ENCODE results near the gene CCL28. TPM values are rescaled to one million over a fixed set of nuclear protein-coding genes. Genes with fewer than 3 reads are reported as not detected.

Gene CCL28
- polyA plus RNA-seq, 1 experiment, result 0.29 TPM

DNA sequence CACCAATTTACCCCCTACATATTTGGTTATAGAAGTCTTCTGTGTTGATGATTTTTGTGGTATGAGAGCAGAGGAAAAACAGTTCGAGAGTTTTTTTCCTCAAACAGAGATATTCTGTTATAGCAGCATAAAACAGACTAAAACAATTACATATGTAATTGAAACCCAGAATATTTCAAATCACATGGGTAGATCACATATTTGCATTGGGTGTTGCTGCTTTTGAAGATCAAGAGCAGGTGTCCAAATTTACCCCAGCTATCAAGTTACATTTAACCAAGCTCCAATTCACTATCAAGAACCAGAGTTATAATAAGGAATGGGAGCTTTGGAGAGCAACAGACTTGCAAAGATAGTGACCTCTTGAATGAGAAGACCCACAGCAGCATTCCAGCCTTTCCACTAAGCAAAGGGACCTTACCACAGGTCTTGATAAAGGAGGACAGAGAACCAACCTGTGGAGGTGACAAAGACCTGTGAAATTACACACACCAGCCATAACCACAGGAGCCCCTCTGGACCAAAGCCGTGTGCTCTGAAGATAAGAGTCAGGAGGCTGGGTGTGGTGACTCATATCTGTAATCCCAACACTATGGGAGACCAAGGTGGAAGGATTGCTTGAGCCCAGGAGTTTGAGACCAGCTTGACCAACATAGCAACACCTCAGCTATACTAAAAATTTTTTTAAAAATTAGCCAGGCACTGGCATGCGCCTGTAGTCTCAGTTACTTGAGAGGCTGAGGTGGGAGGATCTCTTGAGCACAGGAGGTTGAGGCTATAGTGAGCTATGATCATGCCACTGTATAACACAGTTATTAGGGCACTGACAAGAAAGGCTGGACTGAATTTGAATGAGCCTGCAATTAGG is 4.0 kb upstream of the CCL28 start:
- CTCF ChIA-PET, result interaction anchor here (0.9 to 1.4 kb wide), 3 partner anchors 14 to 27 kb away, joined by 3 to 4 read pairs (median 3); no protein-coding TSS in a partner anchor
- POLR2A ChIA-PET, result no interaction called here
- TF ChIP-seq, protein P1, sequence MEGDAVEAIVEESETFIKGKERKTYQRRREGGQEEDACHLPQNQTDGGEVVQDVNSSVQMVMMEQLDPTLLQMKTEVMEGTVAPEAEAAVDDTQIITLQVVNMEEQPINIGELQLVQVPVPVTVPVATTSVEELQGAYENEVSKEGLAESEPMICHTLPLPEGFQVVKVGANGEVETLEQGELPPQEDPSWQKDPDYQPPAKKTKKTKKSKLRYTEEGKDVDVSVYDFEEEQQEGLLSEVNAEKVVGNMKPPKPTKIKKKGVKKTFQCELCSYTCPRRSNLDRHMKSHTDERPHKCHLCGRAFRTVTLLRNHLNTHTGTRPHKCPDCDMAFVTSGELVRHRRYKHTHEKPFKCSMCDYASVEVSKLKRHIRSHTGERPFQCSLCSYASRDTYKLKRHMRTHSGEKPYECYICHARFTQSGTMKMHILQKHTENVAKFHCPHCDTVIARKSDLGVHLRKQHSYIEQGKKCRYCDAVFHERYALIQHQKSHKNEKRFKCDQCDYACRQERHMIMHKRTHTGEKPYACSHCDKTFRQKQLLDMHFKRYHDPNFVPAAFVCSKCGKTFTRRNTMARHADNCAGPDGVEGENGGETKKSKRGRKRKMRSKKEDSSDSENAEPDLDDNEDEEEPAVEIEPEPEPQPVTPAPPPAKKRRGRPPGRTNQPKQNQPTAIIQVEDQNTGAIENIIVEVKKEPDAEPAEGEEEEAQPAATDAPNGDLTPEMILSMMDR (IDR thresholded peaks at IDR 0.05; ENCODE audit: insufficient read depth, low read depth, low read length), result no peak

DNA sequence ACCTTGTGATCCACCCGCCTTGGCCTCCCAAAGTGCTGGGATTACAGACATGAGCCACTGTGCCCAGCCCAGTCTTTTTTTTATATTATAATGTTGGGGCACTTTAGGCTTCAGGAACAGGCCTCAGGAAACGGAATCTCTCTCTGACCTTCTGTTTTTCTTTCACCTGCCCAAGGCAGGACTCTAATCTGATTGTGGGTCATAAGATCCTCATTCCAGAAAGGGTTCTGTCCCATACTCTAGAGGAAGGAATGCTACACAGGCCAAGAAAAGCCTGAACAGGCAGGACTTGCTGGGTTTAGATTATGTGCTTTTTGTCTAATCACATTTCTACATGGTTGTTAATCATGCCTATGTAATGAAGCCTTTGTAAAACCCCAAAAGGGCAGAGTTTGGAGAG is 1.8 kb upstream of the CCL28 start:
- H3K27me3 ChIP-seq (ENCODE audit: control insufficient read depth, insufficient read depth, low read length), result 0 out of 2 replicates have a peak, but pooled peaks cover 2% of the 10 kb centered on the region
- ChIA-PET CTCF (no interaction called here), POLR2A (no interaction called here)
- TF ChIP-seq, protein P1 (IDR thresholded peaks at IDR 0.05; ENCODE audit: insufficient read depth, low read depth, low read length), result no peak
- H3K36me3 ChIP-seq (ENCODE audit: control insufficient read depth, insufficient read depth, low read length), result no peaks in the 10 kb centered on the region
- no peak overlapping the region for H3K4me3 ChIP-seq (ENCODE audit: low read depth, low read length)
- DNase-seq (ENCODE audit: low read depth), result no peak

More for the DNA sequence above, 4.0 kb upstream of the CCL28 start:
- H3K36me3 ChIP-seq (ENCODE audit: control insufficient read depth, insufficient read depth, low read length), result no peaks in the 10 kb centered on the region
- 0 out of 2 replicates have a peak, but pooled peaks cover 2% of the 10 kb centered on the region for H3K27me3 ChIP-seq (ENCODE audit: control insufficient read depth, insufficient read depth, low read length)
- no peak for DNase-seq (ENCODE audit: low read depth)
- no peak overlapping the region for H3K4me3 ChIP-seq (ENCODE audit: low read depth, low read length)

DNA sequence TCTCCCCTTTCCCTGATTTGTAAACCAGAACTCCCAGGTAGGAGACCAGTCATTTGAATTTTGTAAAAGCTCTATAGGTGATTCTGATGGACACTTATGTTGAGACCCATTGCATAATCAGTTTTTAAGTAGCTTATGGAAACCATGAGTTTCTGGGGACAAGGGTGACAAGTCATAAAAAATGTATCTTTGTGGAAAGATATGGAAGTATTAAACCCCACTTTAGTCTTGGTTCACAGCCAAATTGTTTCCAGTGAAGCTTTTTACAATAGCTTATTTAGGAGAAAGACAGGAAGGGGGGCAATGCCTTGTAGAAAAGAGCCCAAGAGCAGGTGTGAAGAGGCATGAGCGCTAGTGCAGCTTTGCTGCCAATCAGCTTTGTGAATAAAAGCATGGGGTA is 453 bp upstream of the CCL28 start:
- Histone ChIP-seq H3K27me3 (ENCODE audit: control insufficient read depth, insufficient read depth, low read length) (0 out of 2 replicates have a peak, but pooled peaks cover 2% of the 10 kb centered on the region), H3K36me3 (ENCODE audit: control insufficient read depth, insufficient read depth, low read length) (no peaks in the 10 kb centered on the region), H3K4me3 (ENCODE audit: low read depth, low read length) (no peak overlapping the region)
- ChIA-PET CTCF (interaction anchor here (0.6 to 3.2 kb wide), 4 partner anchors 12 to 371 kb away, joined by 3 to 8 read pairs (median 4); partner anchors contain the start of gene TMEM267), POLR2A (no interaction called here)
- TF ChIP-seq, protein P1 (IDR thresholded peaks at IDR 0.05; ENCODE audit: insufficient read depth, low read depth, low read length), result no peak
- no peak for DNase-seq (ENCODE audit: low read depth)

DNA sequence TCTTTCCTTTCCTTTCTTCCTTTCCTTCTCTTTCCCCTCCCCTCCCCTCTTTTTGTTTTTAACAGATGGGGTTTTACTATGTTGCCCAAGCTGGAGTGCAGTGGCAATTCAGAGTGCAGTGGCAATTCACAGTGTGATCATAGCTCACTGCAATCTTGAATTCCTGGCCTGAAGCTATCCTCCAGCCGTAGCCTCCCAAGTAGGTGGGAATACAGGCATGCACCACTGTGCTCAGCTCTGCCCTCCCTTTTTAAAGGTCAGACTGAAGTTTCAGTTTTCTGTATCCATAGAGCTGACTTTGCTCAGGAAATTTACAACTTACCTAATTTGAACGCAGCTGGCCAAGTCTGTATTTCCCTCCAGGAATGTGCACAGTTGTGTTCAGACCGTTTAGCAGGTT is 696 bp downstream of the CCL28 start:
- POLR2A ChIA-PET, result no interaction called here
- CTCF ChIA-PET, result interaction anchor here (1.4 to 3.2 kb wide), 3 partner anchors 14 to 73 kb away, joined by 3 to 8 read pairs (median 6); partner anchors contain the start of gene TMEM267
- Histone ChIP-seq H3K36me3 (ENCODE audit: control insufficient read depth, insufficient read depth, low read length) (no peaks in the 10 kb centered on the region), H3K27me3 (ENCODE audit: control insufficient read depth, insufficient read depth, low read length) (0 out of 2 replicates have a peak, but pooled peaks cover 2% of the 10 kb centered on the region), H3K4me3 (ENCODE audit: low read depth, low read length) (no peak overlapping the region)
- no peak for DNase-seq (ENCODE audit: low read depth)
- TF ChIP-seq, protein P1 (IDR thresholded peaks at IDR 0.05; ENCODE audit: insufficient read depth, low read depth, low read length), result no peak

DNA sequence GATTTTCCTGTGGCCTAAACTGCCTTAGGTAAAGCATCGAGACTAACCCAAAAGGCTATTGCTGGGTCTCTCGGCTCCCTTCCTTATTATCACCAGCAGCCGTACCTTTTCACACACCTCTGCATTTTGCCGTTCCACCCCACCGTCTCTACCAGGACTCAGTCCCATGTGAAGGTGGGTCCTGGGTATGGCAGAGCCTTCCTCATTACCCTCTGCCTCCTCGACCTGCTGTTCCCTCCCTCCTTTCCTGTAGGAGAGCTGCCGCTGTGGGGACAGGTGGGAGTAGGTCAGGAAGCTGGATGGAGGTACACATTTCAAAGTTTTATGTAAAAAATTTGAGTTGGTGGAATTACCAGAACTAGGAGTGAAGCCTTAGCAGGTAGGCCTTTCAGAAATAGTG is 1.8 kb downstream of the CCL28 start:
- POLR2A ChIA-PET, result no interaction called here
- Histone ChIP-seq H3K27me3 (ENCODE audit: control insufficient read depth, insufficient read depth, low read length) (0 out of 2 replicates have a peak, but pooled peaks cover 2% of the 10 kb centered on the region), H3K4me3 (ENCODE audit: low read depth, low read length) (no peak overlapping the region), H3K36me3 (ENCODE audit: control insufficient read depth, insufficient read depth, low read length) (no peaks in the 10 kb centered on the region)
- no peak for DNase-seq (ENCODE audit: low read depth)
- CTCF ChIA-PET, result interaction anchor here (1.5 to 3.2 kb wide), 2 partner anchors 21 to 74 kb away, joined by 3 to 8 read pairs; partner anchors contain the start of gene TMEM267
- TF ChIP-seq, protein P1 (IDR thresholded peaks at IDR 0.05; ENCODE audit: insufficient read depth, low read depth, low read length), result no peak

Data from BJ (cell line).